Psoas muscle (tissue), 8 donors: ENCODE measurements around the gene CHCHD4. TPM values are rescaled to one million over a fixed set of nuclear protein-coding genes. Genes with fewer than 3 reads are reported as not detected.

ENCODE experiments used
- ATAC-seq, 4 donors: fragments of 200-7000 bp; cut with Tn5 transposase; one replicate each; pipeline ENCODE4 v1.9.1; 2020; ENCODE audit warnings: moderate library complexity in 3 of 4, mild to moderate bottlenecking in 2 of 4
- DNase-seq, 2 donors: peaks; one replicate each; pipeline ENCODE4 v3.0.0-alpha.2; 2020
- H3K27ac ChIP-seq: fragments of 200-600 bp; one replicate; pipeline ENCODE4 v1.8.0; 2022
- H3K27me3 ChIP-seq, 3 donors: fragments of 200-600 bp in 1 of 3; one replicate each; pipeline versions ENCODE4 v1.6.1 to v1.8.0; 2013 to 2022; ENCODE audit warnings: low read length in 2 of 3, mild to moderate bottlenecking in 2 of 3, moderate library complexity in 1 of 3; ENCODE audit not compliant: insufficient read depth in 3 of 3
- H3K36me3 ChIP-seq, 2 donors: fragments of 200-600 bp in 1 of 2; one replicate each; pipeline versions ENCODE4 v1.6.1 to v1.8.0; 2013 to 2022; ENCODE audit warnings: low read depth in 1 of 2, mild to moderate bottlenecking in 1 of 2, moderate library complexity in 1 of 2; ENCODE audit not compliant: insufficient read depth in 1 of 2
- H3K4me1 ChIP-seq: fragments of 200-600 bp; one replicate; pipeline ENCODE4 v1.8.0; 2022
- H3K4me3 ChIP-seq: fragments of 200-600 bp; one replicate; pipeline ENCODE4 v1.8.0; 2022; ENCODE audit warnings: mild to moderate bottlenecking
- H3K9me3 ChIP-seq: fragments of 200-600 bp; one replicate; pipeline ENCODE4 v1.8.0; 2022
- WGBS, 3 donors: extraction: QIAGEN DNeasy Blood & Tissue Kit; methylation state at CpG; one replicate each; pipeline versions ENCODE4 v1.1.6 to v1.1.7; 2013; 5-methylcytosine and 5-hydroxymethylcytosine counted together
- intact Hi-C, 2 donors: fragments of 100-400 bp; cut with DNase I; formaldehyde crosslinking; loops; one replicate each; pipeline versions ENCODE4 v1.11.0 to v1.14.2; 2022
- polyA plus RNA-seq, 3 donors: library from polyadenylated mRNA; stranded (reverse); fragments of 200-250 nt; gene quantifications; one replicate each; pipeline ENCODE4 v1.2.3, GENCODE V29; 2013
- total RNA-seq, 4 donors: library from RNA; stranded (reverse); fragmentation: NEBNext Ultra II Directional in 2 of 4; extraction: Animal tissue kit (Norgen Biotek cat#: 25700) in 2 of 4; gene quantifications; one replicate each; pipeline versions ENCODE4 v1.2.1 to v1.2.4, GENCODE V29; 2021 to 2023
- TF ChIP-seq, protein P1 (sequence below): fragments of 200-600 bp; IDR thresholded peaks from one replicate; pipeline ENCODE4 v1.8.0; 2022; ENCODE audit warnings: antibody characterized with exemption
- donor health status: healthy with polysubstance abuse.
- donor health status: DM: no; HTN: no; CAD: no; lungs with moderate emphysema.
- donor health status: Bipolar disorder and iron deficiency.
- donor health status: healthy.
- donor health status: DM: yes; HTN: yes; CAD: no.
- donor health status: DM: no; HTN: no; CAD: no.
- donor health status: DM: no; HTN: no; CAD: no.
- donor health status: DM: yes; HTN: yes; CAD: no.

CHCHD4 gene
- total and polyA plus RNA-seq, 7 donors: 18.5 to 55.4 (median 26.8) TPM

DNA sequence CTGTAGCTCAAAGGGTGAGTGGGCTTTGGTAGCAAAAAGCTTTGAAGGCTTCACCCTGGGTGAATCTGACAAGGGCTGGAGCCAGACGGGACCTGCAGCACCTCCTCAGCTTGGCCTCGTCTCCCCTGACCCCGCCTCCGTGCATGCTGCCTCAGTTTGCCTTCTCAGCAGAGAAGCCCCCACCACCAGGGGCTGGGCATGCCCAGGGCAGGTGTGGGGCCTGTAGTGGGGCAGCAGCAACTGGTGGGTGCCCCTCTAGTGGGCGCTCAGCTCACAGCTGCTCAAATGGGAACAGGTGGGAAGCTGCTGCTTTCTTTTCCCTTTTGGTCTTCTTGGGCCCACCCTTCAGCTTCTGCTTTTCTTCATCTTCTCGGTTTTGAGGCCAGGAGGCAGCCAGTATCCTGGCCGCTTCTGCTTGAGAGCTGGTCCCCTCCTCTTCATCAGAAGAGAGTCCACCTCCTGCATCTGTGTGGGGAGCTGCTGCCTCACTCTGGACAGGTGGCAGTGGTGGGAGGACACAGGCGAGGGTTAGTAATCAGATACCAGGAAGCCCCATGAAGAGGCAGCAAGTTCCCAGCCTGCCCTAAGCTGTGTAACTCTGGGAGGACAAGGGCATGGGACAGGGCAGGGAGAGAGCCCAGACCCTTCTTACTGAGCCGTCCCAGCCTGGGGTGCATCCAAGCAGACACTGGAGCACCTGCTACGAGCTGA is 21.2 kb upstream of the CHCHD4 start:
- TF ChIP-seq, protein P1, sequence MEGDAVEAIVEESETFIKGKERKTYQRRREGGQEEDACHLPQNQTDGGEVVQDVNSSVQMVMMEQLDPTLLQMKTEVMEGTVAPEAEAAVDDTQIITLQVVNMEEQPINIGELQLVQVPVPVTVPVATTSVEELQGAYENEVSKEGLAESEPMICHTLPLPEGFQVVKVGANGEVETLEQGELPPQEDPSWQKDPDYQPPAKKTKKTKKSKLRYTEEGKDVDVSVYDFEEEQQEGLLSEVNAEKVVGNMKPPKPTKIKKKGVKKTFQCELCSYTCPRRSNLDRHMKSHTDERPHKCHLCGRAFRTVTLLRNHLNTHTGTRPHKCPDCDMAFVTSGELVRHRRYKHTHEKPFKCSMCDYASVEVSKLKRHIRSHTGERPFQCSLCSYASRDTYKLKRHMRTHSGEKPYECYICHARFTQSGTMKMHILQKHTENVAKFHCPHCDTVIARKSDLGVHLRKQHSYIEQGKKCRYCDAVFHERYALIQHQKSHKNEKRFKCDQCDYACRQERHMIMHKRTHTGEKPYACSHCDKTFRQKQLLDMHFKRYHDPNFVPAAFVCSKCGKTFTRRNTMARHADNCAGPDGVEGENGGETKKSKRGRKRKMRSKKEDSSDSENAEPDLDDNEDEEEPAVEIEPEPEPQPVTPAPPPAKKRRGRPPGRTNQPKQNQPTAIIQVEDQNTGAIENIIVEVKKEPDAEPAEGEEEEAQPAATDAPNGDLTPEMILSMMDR: no peak
- intact Hi-C loops: no loop called here

DNA sequence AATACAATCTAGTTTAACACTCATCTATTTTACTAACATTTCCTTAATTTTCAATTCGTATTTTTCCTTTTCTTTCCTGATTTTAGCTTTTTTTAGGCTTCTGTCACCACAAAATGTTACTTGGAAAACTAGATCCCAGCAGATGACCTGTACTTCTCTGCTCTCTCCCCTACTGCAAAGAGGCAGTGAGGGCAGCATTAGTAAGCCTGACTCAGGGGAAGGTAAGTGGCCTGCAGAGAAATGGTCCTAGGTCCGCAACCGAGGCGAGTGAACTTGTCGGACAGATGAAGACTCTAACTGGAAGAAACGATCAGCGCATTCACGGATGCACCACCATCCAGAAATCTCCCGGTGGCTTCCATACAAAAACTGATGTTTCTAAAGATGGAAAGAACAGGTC is 20.6 kb upstream of the CHCHD4 start:
- WGBS, 3 donors: 82 to 86% (median 83%) methylated on average over 9 of the region's 9 CpGs
- Histone ChIP-seq H3K36me3 (peaks cover 0 to 74% of the 10 kb centered on the region in 2 donors), H3K27ac (peak overlapping the region; percentile 79), H3K4me3 (no peak overlapping the region), H3K27me3 (no peaks in the 10 kb centered on the region), H3K4me1 (peaks cover 33% of the 10 kb centered on the region), H3K9me3 (no peaks in the 10 kb centered on the region)
- no peak for DNase-seq
- intact Hi-C loops: no loop called here
- ATAC-seq: no peak
- TF ChIP-seq, protein P1: no peak

More for the DNA sequence above, 21.2 kb upstream of the CHCHD4 start:
- Histone ChIP-seq H3K4me3 (no peak overlapping the region), H3K27ac (peak overlapping the region; percentile 79), H3K36me3 (peaks cover 0 to 74% of the 10 kb centered on the region in 2 donors), H3K4me1 (peaks cover 31% of the 10 kb centered on the region), H3K9me3 (no peaks in the 10 kb centered on the region), H3K27me3 (no peaks in the 10 kb centered on the region)
- DNase-seq: no peak
- WGBS, 3 donors: 75 to 84% (median 78%) methylated on average over 10 of the region's 10 CpGs
- no peak for ATAC-seq

DNA sequence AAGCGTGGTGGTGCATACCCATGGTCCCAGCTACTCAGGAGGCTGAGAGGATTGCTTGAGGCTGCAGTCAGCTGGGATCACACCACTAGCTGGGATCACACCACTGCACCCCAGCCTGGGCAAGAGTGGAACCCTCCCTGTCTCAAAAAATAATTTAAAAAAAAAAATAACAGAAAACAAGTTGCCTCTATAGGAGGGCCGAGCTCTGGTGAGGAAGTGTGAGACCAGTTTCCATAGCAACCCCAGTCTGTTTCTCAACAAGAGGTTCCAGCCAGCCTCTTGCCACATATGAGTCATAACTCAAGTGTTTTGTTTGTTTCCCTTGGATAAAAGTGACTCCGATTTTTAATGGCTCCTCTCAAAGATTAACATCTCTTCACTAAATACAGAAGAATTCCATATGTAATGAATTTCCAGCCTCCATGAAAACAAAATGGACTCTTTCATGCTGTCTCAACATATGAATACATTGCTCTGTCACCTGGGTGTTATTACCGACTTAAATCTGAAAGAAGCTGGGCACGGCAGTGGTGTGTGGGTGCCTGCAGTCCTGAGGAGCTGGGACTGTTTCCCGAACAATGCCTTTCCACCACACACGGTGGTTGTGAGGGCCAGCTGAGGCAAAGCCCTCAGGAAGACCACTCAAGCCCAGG is 19.9 kb upstream of the CHCHD4 start:
- intact Hi-C loops: loop anchor here in 1 of 2 donors (5.0 kb wide), 1 partner anchor 33 kb away; the partner anchor contains the start of genes LSM3 and XPC
- Histone ChIP-seq H3K9me3 (no peaks in the 10 kb centered on the region), H3K4me3 (peak overlapping the region; percentile 35), H3K36me3 (peaks cover 0 to 78% of the 10 kb centered on the region in 2 donors), H3K4me1 (peaks cover 33% of the 10 kb centered on the region), H3K27me3 (no peaks in the 10 kb centered on the region), H3K27ac (peak overlapping the region; percentile 79)
- DNase-seq: no peak
- 13 to 15% (median 15%) methylated on average over 7 of the region's 7 CpGs for WGBS, 3 donors
- TF ChIP-seq, protein P1: no peak
- peak; percentile 68 to 84 (median 70) for ATAC-seq

DNA sequence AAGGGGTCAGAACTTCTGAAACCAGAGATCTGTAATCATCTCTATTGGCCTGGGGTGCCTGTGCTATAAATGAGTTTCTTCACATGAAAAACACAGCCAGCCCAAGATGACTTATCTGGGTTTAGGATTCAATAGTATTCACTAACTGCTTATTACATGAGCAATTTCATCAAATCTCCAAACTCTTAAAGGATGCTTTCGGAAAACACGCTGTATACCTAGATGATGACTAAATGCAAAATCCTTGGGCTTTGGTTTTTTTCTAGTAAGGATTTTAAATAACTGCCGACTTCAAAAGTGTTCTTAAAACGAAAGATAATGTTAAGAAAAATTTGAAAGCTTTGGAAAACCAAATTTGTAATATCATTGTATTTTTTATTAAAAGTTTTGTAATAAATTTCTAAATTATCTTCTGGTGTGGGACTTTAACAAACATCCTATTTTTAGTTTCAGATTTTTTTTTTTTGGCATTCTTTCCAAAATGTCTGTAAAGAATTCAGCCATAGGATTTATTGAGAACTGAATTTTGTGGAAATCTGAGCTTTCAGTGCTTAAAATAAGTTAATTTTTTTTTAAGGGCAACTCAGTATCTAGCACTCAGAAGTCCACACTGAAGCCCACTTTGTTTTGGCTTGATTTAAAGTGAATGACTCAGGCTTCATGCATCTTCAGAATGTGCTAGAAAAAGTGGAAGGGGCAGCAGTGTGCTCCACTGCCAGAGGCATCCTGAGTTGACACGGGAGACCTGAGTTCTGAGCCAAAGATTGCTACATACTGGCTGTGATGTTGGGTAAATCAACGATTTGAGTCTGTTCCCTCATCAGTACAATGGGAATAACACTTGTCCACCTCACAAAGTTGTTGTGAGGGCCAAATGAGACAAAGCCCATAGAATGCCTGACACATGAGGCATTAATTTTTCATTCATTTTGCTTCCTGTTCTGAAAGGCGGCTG is 18.9 kb upstream of the CHCHD4 start:
- intact Hi-C loops: loop anchor here in 1 of 2 donors (5.0 kb wide), 1 partner anchor 34 kb away; the partner anchor contains the start of genes LSM3 and XPC
- TF ChIP-seq, protein P1: no peak
- Histone ChIP-seq H3K36me3 (peaks cover 0 to 81% of the 10 kb centered on the region in 2 donors), H3K9me3 (no peaks in the 10 kb centered on the region), H3K4me1 (peaks cover 33% of the 10 kb centered on the region), H3K4me3 (no peak overlapping the region), H3K27ac (peak overlapping the region; percentile 79), H3K27me3 (no peaks in the 10 kb centered on the region)
- 52 to 56% (median 55%) methylated on average over 7 of the region's 7 CpGs for WGBS, 3 donors
- ATAC-seq (peak; percentile 45 to 70 (median 64)), DNase-seq (no peak)
